ENCODE measurements around the gene NOS1. TPM values are rescaled to one million over a fixed set of nuclear protein-coding genes. Genes with fewer than 3 reads are reported as not detected.

The NOS1 gene
- total and polyA plus RNA-seq, 4 donors, result 1.2 to 7.0 (median 3.4) TPM

DNA sequence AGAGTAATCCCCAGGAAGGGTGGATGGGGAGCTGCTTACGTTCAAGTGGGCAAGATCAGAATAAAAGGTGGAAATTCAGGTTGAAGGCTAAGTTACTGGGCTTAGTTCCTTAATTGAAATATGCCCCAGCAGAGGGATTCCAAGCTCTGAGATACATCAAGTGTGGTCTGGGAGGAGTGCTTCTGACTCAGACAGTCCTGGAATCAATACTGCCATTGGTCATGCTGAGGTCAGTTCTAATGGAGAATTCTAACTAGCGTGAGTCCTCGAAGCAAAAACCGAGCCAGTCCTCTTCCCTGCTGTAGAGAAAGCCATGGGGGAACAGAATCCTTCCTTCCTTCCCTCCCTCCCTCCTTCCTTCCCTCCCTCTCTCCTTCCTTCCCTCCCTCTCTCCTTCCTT, 39.9 kb downstream of the NOS1 start:
- Histone ChIP-seq H3K27ac (ENCODE audit: low read depth, low read length) (no peak overlapping the region), H3K27me3 (ENCODE audit: control insufficient read depth, insufficient read depth, low read length) (peaks cover 5% of the 10 kb centered on the region), H3K9me3 (ENCODE audit: control insufficient read depth, insufficient read depth, low read length) (no peaks in the 10 kb centered on the region), H3K4me1 (ENCODE audit: control insufficient read depth, insufficient read depth, low read length) (no peaks in the 10 kb centered on the region), H3K36me3 (ENCODE audit: control insufficient read depth, insufficient read depth, low read length) (no peaks in the 10 kb centered on the region), H3K4me3 (ENCODE audit: low read depth, low read length) (no peak overlapping the region)
- peak in 1 of 6 donors; percentile 26 for DNase-seq (ENCODE audit: low read depth in 4 of 6, low spot score in 6 of 6)
- 78% methylated on average over 2 of the region's 4 CpGs for WGBS (ENCODE audit: insufficient coverage)

- Histone ChIP-seq H3K27ac (ENCODE audit: low read depth, low read length) (no peak overlapping the region), H3K27me3 (ENCODE audit: control insufficient read depth, insufficient read depth, low read length) (peaks cover 4% of the 10 kb centered on the region), H3K9me3 (ENCODE audit: control insufficient read depth, insufficient read depth, low read length) (no peaks in the 10 kb centered on the region), H3K4me3 (ENCODE audit: low read depth, low read length) (no peak overlapping the region), H3K36me3 (ENCODE audit: control insufficient read depth, insufficient read depth, low read length) (no peaks in the 10 kb centered on the region), H3K4me1 (ENCODE audit: control insufficient read depth, insufficient read depth, low read length) (no peaks in the 10 kb centered on the region)
- WGBS (ENCODE audit: insufficient coverage), result 74% methylated on average over 9 of the region's 9 CpGs
- peak in 1 of 6 donors; percentile 6 for DNase-seq (ENCODE audit: low read depth in 4 of 6, low spot score in 6 of 6)
These were observed 42.8 kb downstream of the NOS1 start for GRCh38 chr12:117318591-117318990.

DNA sequence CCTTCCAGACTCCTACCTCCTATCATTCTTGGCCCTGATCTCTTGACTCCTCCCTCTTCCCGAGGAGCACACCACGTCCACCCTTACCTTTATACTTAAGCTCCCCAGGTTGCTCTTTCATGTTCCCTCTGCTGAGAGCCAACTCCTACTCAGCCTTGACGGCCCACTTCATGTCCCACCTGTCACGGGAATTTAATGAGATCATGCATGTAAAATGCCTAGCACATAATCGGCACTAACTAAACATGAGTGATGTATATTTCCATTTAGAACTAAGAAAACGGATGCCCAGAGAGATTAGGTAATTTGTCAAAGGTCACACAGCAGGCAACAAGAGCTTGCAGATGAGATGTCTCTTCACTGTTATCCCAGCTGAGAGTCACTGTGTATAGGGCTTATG, 45.1 kb downstream of the NOS1 start:
- Histone ChIP-seq H3K9me3 (ENCODE audit: control insufficient read depth, insufficient read depth, low read length) (no peaks in the 10 kb centered on the region), H3K27me3 (ENCODE audit: control insufficient read depth, insufficient read depth, low read length) (no peaks in the 10 kb centered on the region), H3K4me1 (ENCODE audit: control insufficient read depth, insufficient read depth, low read length) (no peaks in the 10 kb centered on the region), H3K36me3 (ENCODE audit: control insufficient read depth, insufficient read depth, low read length) (no peaks in the 10 kb centered on the region), H3K4me3 (ENCODE audit: low read depth, low read length) (no peak overlapping the region), H3K27ac (ENCODE audit: low read depth, low read length) (no peak overlapping the region)
- WGBS (ENCODE audit: insufficient coverage), result 74% methylated on average over 2 of the region's 6 CpGs
- DNase-seq (ENCODE audit: low read depth in 4 of 6, low spot score in 6 of 6), result no peak

DNA sequence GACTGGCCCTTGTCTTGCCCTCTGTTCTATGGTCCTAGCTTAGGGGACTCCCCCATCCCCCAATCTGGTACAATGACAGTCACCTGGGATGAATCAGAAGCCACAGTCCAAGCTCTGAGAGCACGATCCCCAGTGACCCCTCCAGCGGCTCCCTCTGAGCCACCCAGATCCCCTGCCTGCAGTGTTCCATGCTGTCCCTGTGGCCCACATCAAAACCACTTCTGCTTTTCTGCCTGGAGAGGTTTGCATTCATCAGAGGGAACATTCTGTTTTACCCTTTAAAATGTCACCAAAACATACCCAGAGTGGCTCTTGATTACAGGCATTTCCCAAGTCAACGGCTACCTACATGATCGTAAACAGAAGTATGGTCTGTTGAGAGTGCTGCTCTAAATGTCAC, 47.5 kb downstream of the NOS1 start:
- Histone ChIP-seq H3K9me3 (ENCODE audit: control insufficient read depth, insufficient read depth, low read length) (no peaks in the 10 kb centered on the region), H3K27ac (ENCODE audit: low read depth, low read length) (no peak overlapping the region), H3K4me1 (ENCODE audit: control insufficient read depth, insufficient read depth, low read length) (no peaks in the 10 kb centered on the region), H3K4me3 (ENCODE audit: low read depth, low read length) (no peak overlapping the region), H3K27me3 (ENCODE audit: control insufficient read depth, insufficient read depth, low read length) (no peaks in the 10 kb centered on the region), H3K36me3 (ENCODE audit: control insufficient read depth, insufficient read depth, low read length) (no peaks in the 10 kb centered on the region)
- 58% methylated on average over 2 of the region's 4 CpGs for WGBS (ENCODE audit: insufficient coverage)
- DNase-seq (ENCODE audit: low read depth in 4 of 6, low spot score in 6 of 6), result no peak

GRCh38 chr12:117312770-117313169, 48.7 kb downstream of the NOS1 start:
- Histone ChIP-seq H3K4me1 (ENCODE audit: control insufficient read depth, insufficient read depth, low read length) (no peaks in the 10 kb centered on the region), H3K4me3 (ENCODE audit: low read depth, low read length) (no peak overlapping the region), H3K9me3 (ENCODE audit: control insufficient read depth, insufficient read depth, low read length) (no peaks in the 10 kb centered on the region), H3K36me3 (ENCODE audit: control insufficient read depth, insufficient read depth, low read length) (no peaks in the 10 kb centered on the region), H3K27ac (ENCODE audit: low read depth, low read length) (no peak overlapping the region), H3K27me3 (ENCODE audit: control insufficient read depth, insufficient read depth, low read length) (no peaks in the 10 kb centered on the region)
- 97% methylated on average over 2 of the region's 3 CpGs for WGBS (ENCODE audit: insufficient coverage)
- no peak for DNase-seq (ENCODE audit: low read depth in 4 of 6, low spot score in 6 of 6)

DNA sequence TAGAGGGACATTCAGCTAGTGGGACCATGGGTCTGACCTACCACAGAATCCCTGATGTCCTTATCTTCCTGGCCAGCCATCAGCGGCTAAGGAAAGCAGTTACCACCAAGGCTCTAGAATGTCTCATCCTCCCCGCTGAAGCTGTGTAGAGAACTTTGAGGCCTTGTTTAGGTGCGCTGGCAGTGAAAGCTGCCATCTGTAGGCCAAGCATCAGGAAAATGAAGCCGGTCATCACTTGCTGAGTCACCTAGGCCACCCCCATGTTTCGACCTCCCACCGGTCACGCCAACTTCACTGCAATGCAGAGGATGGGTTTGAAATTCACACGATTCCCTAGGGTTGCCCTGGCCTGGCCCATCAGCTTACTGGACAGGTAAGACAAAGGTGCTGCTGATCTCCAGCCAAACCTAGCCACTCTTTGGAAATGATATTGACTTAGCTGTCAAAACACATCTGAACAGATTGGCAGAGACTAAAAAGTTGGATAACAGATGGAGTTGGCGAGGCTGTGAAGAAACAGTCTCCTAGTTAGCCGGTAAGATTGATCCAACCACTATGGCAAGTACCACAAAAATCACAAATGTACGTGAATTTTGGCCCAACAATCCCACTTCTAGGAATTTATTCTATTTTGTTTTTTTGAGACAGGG, 52.0 kb downstream of the NOS1 start:
- peak in 1 of 6 donors; percentile 53 for DNase-seq (ENCODE audit: low read depth in 4 of 6, low spot score in 6 of 6)
- H3K9me3 ChIP-seq (ENCODE audit: control insufficient read depth, insufficient read depth, low read length), result no peaks in the 10 kb centered on the region
- no peak overlapping the region for H3K27ac ChIP-seq (ENCODE audit: low read depth, low read length)
- H3K4me1 ChIP-seq (ENCODE audit: control insufficient read depth, insufficient read depth, low read length), result no peaks in the 10 kb centered on the region
- WGBS (ENCODE audit: insufficient coverage), result 96% methylated on average over 7 of the region's 11 CpGs
- no peaks in the 10 kb centered on the region for H3K36me3 ChIP-seq (ENCODE audit: control insufficient read depth, insufficient read depth, low read length)
- H3K27me3 ChIP-seq (ENCODE audit: control insufficient read depth, insufficient read depth, low read length), result no peaks in the 10 kb centered on the region
- no peak overlapping the region for H3K4me3 ChIP-seq (ENCODE audit: low read depth, low read length)

DNA sequence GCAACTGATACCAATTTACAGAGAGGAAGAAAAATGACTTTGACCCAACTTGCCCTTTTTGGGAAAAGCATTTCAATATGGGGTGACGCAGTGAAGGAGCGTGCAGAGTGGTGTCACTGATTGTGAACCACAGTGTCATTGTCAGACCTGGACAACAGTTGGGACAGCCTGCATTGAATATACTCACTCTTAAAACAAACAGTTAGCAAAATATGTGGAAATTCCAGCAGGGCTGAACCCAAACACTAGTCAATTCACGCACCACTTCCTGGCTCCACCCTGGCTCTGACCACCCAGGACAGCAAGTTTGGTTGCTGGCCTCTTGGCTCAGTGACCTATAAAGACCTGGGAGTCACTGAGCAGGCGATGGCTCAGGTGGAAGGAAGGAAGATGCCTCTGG, 61.3 kb downstream of the NOS1 start:
- H3K4me3 ChIP-seq (ENCODE audit: low read depth, low read length), result no peak overlapping the region
- H3K36me3 ChIP-seq (ENCODE audit: control insufficient read depth, insufficient read depth, low read length), result no peaks in the 10 kb centered on the region
- no peak overlapping the region for H3K27ac ChIP-seq (ENCODE audit: low read depth, low read length)
- no peak for DNase-seq (ENCODE audit: low read depth in 4 of 6, low spot score in 6 of 6)
- 75% methylated on average over 3 of the region's 4 CpGs for WGBS (ENCODE audit: insufficient coverage)
- no peaks in the 10 kb centered on the region for H3K9me3 ChIP-seq (ENCODE audit: control insufficient read depth, insufficient read depth, low read length)
- no peaks in the 10 kb centered on the region for H3K27me3 ChIP-seq (ENCODE audit: control insufficient read depth, insufficient read depth, low read length)
- H3K4me1 ChIP-seq (ENCODE audit: control insufficient read depth, insufficient read depth, low read length), result no peaks in the 10 kb centered on the region

DNA sequence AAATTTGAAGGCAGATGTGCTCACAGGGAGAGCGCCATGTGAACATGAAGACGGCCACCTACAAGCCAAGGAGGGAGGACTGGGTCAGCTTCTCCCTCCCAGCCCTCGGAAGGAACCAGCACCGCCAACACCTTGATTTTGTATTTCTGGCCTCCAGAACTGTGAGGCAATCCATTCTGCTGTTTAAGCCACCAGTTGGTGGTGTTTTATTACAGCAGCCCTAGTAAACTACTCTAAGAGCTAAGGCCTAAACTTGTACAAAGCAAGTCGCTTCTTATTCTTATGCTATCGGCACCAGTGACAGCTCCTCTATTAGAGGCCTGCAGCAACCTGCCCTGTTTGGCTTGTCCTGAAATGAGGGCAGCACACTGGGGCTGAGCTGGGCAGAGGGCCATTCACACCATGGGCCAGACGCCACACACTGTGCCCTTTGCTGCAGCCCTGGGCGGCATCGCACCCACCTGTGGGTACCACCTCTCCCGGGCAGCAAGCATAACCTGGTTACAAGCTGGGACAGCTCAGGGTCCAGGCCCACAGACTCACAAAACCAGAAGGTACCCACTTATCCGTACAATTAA, 62.7 kb downstream of the NOS1 start:
- 92% methylated on average over 4 of the region's 11 CpGs for WGBS (ENCODE audit: insufficient coverage)
- Histone ChIP-seq H3K36me3 (ENCODE audit: control insufficient read depth, insufficient read depth, low read length) (no peaks in the 10 kb centered on the region), H3K4me1 (ENCODE audit: control insufficient read depth, insufficient read depth, low read length) (peaks cover 7% of the 10 kb centered on the region), H3K27me3 (ENCODE audit: control insufficient read depth, insufficient read depth, low read length) (no peaks in the 10 kb centered on the region), H3K27ac (ENCODE audit: low read depth, low read length) (no peak overlapping the region), H3K4me3 (ENCODE audit: low read depth, low read length) (no peak overlapping the region), H3K9me3 (ENCODE audit: control insufficient read depth, insufficient read depth, low read length) (no peaks in the 10 kb centered on the region)
- no peak for DNase-seq (ENCODE audit: low read depth in 4 of 6, low spot score in 6 of 6)

DNA sequence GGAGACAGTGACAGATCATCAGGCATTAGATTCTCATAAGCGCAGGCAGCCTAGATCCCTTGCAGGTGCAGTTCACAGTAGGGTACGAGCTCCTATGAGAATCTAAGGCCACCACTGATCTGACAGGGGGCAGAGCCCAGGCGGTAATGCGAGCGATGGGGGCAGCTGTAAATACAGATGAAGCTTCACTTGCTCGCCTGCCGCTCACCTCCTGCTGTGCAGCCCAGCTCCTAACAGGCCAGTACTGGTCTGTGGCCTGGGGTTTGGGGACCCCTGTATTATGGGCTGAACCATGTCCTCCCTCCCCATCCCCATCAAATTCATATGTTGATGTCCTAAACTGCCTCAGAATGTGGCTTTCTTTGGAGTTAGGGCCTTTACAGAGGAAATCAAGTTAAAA, 63.2 kb downstream of the NOS1 start:
- 96% methylated on average over 4 of the region's 7 CpGs for WGBS (ENCODE audit: insufficient coverage)
- H3K9me3 ChIP-seq (ENCODE audit: control insufficient read depth, insufficient read depth, low read length), result no peaks in the 10 kb centered on the region

DNA sequence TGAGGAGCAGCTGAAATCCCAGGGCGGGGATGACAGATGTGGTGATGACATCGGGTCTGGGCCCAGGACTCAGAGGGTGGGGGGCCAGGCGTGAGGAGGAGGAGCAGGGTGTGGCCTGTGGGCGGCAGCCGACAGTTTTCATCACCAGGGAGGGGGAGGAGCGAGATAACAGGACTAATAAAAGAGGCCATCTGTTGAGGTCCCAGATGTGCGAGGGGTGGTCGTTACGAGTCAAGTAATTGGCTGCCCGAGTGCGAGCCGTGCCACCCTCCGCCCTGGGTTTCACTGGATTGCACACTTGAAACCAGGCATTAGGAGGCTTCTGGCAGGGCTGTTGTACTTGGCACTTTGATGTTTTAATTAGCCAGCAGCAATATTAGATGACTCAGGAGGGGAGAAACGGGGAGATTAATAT, 67.2 kb downstream of the NOS1 start:
- Histone ChIP-seq H3K27ac (ENCODE audit: low read depth, low read length) (no peak overlapping the region), H3K9me3 (ENCODE audit: control insufficient read depth, insufficient read depth, low read length) (no peaks in the 10 kb centered on the region), H3K27me3 (ENCODE audit: control insufficient read depth, insufficient read depth, low read length) (no peaks in the 10 kb centered on the region), H3K4me3 (ENCODE audit: low read depth, low read length) (no peak overlapping the region), H3K4me1 (ENCODE audit: control insufficient read depth, insufficient read depth, low read length) (peaks cover 7% of the 10 kb centered on the region), H3K36me3 (ENCODE audit: control insufficient read depth, insufficient read depth, low read length) (no peaks in the 10 kb centered on the region)
- 16% methylated on average over 14 of the region's 14 CpGs for WGBS (ENCODE audit: insufficient coverage)
- DNase-seq (ENCODE audit: low read depth in 4 of 6, low spot score in 6 of 6), result peak in 2 of 6 donors; percentile 38 to 88

More for the DNA sequence above, 63.2 kb downstream of the NOS1 start:
- H3K4me3 ChIP-seq (ENCODE audit: low read depth, low read length), result no peak overlapping the region
- H3K27ac ChIP-seq (ENCODE audit: low read depth, low read length), result no peak overlapping the region
- H3K27me3 ChIP-seq (ENCODE audit: control insufficient read depth, insufficient read depth, low read length), result no peaks in the 10 kb centered on the region
- DNase-seq (ENCODE audit: low read depth in 4 of 6, low spot score in 6 of 6), result no peak
- H3K36me3 ChIP-seq (ENCODE audit: control insufficient read depth, insufficient read depth, low read length), result no peaks in the 10 kb centered on the region
- H3K4me1 ChIP-seq (ENCODE audit: control insufficient read depth, insufficient read depth, low read length), result peaks cover 7% of the 10 kb centered on the region
